SK-N-SH treated with all-trans-retinoic acid at 6 μM for 48 hours (cell line): ENCODE measurements around the gene NRG4.
"Not testable (repeated sequence)": the region's sequence is repeated elsewhere in the genome, so short reads cannot be mapped to it uniquely, and the experiment has no call there.

Source experiments
- ATAC-seq: fragments of 200-7000 bp; cut with Tn5 transposase; 3 replicates; pipeline ENCODE4 v1.9.1; 2020; ENCODE audit warnings: mild to moderate bottlenecking, moderate library complexity
- ARNTL ChIP-seq: fragments of 450-650 bp; formaldehyde crosslinking; IDR thresholded peaks from 2 replicates; pipeline ENCODE4 v1.5.0; 2020; ENCODE audit warnings: low read depth, mild to moderate bottlenecking, moderate library complexity, borderline replicate concordance
- CREB5 ChIP-seq: fragments of 250-450 bp; sonication (Bioruptor Pico); IDR thresholded peaks from 2 replicates; pipeline ENCODE4 v1.5.1; 2020; ENCODE audit warnings: low read depth, mild to moderate bottlenecking, moderate library complexity
- CSDC2 ChIP-seq: fragments of 250-450 bp; sonication (Bioruptor Pico); IDR thresholded peaks from 2 replicates; pipeline ENCODE4 v1.5.0; 2020; ENCODE audit warnings: mild to moderate bottlenecking, moderate library complexity
- GLIS3 ChIP-seq: fragments of 250-450 bp; sonication (Bioruptor Pico); IDR thresholded peaks from 2 replicates; pipeline ENCODE4 v1.5.0; 2020; ENCODE audit warnings: mild to moderate bottlenecking, moderate library complexity
- ISL1 ChIP-seq: fragments of 250-450 bp; sonication (Bioruptor Pico); IDR thresholded peaks from 2 replicates; pipeline ENCODE4 v2.1.2; 2022; ENCODE audit warnings: mild to moderate bottlenecking, moderate library complexity
- OSR1 ChIP-seq: fragments of 250-450 bp; sonication (Bioruptor Pico); IDR thresholded peaks from 2 replicates; pipeline ENCODE4 v1.8.0; 2022; ENCODE audit warnings: moderate library complexity, mild to moderate bottlenecking, inconsistent platforms
- PATZ1 ChIP-seq: fragments of 250-450 bp; sonication (Bioruptor Pico); IDR thresholded peaks from 2 replicates; pipeline ENCODE4 v1.8.0; 2020; ENCODE audit warnings: mild to moderate bottlenecking, moderate library complexity, borderline replicate concordance
- RARB ChIP-seq: fragments of 250-450 bp; sonication (Bioruptor Pico); IDR thresholded peaks from 2 replicates; pipeline ENCODE4 v1.8.0; 2021; ENCODE audit warnings: mild to moderate bottlenecking, moderate library complexity
- TCF4 ChIP-seq: fragments of 250-450 bp; sonication (Bioruptor Pico); IDR thresholded peaks from 2 replicates; pipeline ENCODE4 v1.8.0; 2021; ENCODE audit warnings: mild to moderate bottlenecking, moderate library complexity, borderline replicate concordance
- TSHZ2 ChIP-seq: fragments of 250-450 bp; sonication (Bioruptor Pico); IDR thresholded peaks from 2 replicates; pipeline ENCODE4 v1.5.0; 2020; ENCODE audit warnings: mild to moderate bottlenecking, moderate library complexity
- ZC3H10 ChIP-seq: fragments of 250-450 bp; sonication (Bioruptor Pico); IDR thresholded peaks from 2 replicates; pipeline ENCODE4 v1.5.1; 2021; ENCODE audit warnings: mild to moderate bottlenecking, moderate library complexity
- ZFP3 ChIP-seq: fragments of 250-450 bp; sonication (Bioruptor Pico); IDR thresholded peaks from 2 replicates; pipeline ENCODE4 v1.5.0; 2020; ENCODE audit warnings: mild to moderate bottlenecking, moderate library complexity
- ZFP30 ChIP-seq: fragments of 450-650 bp; formaldehyde crosslinking; IDR thresholded peaks from 2 replicates; pipeline ENCODE4 v1.5.0; 2022; ENCODE audit warnings: mild to moderate bottlenecking, moderate library complexity
- ZNF565 ChIP-seq: fragments of 450-650 bp; formaldehyde crosslinking; conservative IDR thresholded peaks from 2 replicates; pipeline ENCODE4 v1.5.0; 2020; ENCODE audit warnings: low read depth, mild to moderate bottlenecking, moderate library complexity
- ZNF70 ChIP-seq: fragments of 450-650 bp; formaldehyde crosslinking; IDR thresholded peaks from 2 replicates; pipeline ENCODE4 v1.5.0; 2020; ENCODE audit warnings: mild to moderate bottlenecking, moderate library complexity
- ZNF8 ChIP-seq: fragments of 450-650 bp; formaldehyde crosslinking; IDR thresholded peaks from 2 replicates; pipeline ENCODE4 v1.5.0; 2020; ENCODE audit warnings: mild to moderate bottlenecking, moderate library complexity
- TF ChIP-seq, protein P1 (sequence below): fragments of 250-450 bp; sonication (Bioruptor Pico); IDR thresholded peaks from 2 replicates; pipeline ENCODE4 v1.8.0; 2021; ENCODE audit warnings: low read depth, mild to moderate bottlenecking, moderate library complexity, borderline replicate concordance

Gene NRG4

GRCh38 chr15:76058714-76059319, 46.6 kb upstream of the NRG4 start (continued):
- no peak for TF ChIP-seq ZNF8
- TF ChIP-seq, all 23 proteins: peak for 0

DNA sequence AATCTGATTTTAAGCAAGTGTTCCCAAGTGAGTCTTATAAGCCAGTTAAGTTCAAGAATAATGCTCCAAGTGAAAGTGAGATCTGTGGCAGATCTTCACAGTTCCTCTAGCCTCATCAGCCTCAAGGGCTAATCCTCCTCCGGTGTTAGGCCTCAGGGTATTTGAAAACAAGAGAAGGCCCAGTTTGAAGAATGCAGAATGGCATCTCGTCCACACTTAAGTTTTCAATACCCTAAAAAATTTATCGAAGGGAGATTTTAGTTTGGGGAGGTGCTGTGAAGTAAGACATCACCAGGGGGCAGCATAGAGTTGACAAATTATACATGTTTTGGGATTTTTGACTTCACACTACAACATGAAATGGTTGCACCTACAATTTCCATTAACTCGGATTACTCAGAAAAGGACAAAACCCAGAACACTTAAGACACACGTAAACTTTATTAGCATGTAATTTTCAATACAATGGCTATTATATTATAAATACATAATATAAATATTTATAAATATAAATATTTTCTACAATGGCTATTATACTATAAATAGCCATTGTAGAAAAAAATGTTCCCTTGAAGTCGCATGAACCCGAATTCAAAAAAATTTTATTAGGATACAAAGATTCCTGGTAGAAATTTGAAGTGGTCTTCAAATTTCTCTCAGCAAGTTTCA, 45.2 kb upstream of the NRG4 start:
- TF ChIP-seq ISL1 (CRISPR knock-in tag) (no peak), RARB (CRISPR knock-in tag) (no peak), CSDC2 (CRISPR knock-in tag) (no peak), GLIS3 (no peak), ZNF565 (CRISPR knock-in tag) (no peak), TSHZ2 (no peak), TCF4 (no peak), ZFP3 (CRISPR knock-in tag) (no peak), ARNTL (CRISPR knock-in tag) (no peak), PATZ1 (no peak)
- TF ChIP-seq, protein P1, sequence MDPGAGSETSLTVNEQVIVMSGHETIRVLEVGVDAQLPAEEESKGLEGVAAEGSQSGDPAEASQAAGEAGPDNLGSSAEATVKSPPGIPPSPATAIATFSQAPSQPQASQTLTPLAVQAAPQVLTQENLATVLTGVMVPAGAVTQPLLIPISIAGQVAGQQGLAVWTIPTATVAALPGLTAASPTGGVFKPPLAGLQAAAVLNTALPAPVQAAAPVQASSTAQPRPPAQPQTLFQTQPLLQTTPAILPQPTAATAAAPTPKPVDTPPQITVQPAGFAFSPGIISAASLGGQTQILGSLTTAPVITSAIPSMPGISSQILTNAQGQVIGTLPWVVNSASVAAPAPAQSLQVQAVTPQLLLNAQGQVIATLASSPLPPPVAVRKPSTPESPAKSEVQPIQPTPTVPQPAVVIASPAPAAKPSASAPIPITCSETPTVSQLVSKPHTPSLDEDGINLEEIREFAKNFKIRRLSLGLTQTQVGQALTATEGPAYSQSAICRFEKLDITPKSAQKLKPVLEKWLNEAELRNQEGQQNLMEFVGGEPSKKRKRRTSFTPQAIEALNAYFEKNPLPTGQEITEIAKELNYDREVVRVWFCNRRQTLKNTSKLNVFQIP, result no peak
- ATAC-seq, result no peak; the same call in 2 of the 3 replicates

- ATAC-seq, result no peak
- no peak for TF ChIP-seq TSHZ2
- TF ChIP-seq ZC3H10, result no peak
- TF ChIP-seq CREB5 (CRISPR knock-in tag), result no peak
- no peak for TF ChIP-seq TCF4
- TF ChIP-seq OSR1 (CRISPR knock-in tag), result no peak
- no peak for TF ChIP-seq ISL1 (CRISPR knock-in tag)
- TF ChIP-seq ZNF565 (CRISPR knock-in tag), result no peak
- no peak for TF ChIP-seq ZNF8
- no peak for TF ChIP-seq ZFP30 (CRISPR knock-in tag)
- TF ChIP-seq ZNF70 (CRISPR knock-in tag), result no peak
Observed at GRCh38 chr15:76056931-76057330, 44.7 kb upstream of the NRG4 start.

- ATAC-seq, result not testable (repeated sequence)
Observed at GRCh38 chr15:76054201-76054600, 42.0 kb upstream of the NRG4 start.
